ENCODE results near the gene CRMP1.

GRCh38 chr4:5772528-5773270, 120.2 kb downstream of the CRMP1 start:
- no peak for TF ChIP-seq POLR2A (IDR thresholded peaks at IDR 0.05)
- no peak for TF ChIP-seq CTCF (IDR thresholded peaks at IDR 0.05)
- no peak for TF ChIP-seq EP300 (IDR thresholded peaks at IDR 0.05)
- no peak for TF ChIP-seq POLR2AphosphoS5 (IDR thresholded peaks at IDR 0.05)
